ENCODE data around the gene FOLH1. TPM values are rescaled to one million over a fixed set of nuclear protein-coding genes. Genes with fewer than 3 reads are reported as not detected.
"Not testable (repeated sequence)": the region's sequence is repeated elsewhere in the genome, so short reads cannot be mapped to it uniquely, and the experiment has no call there.

The FOLH1 gene
- total and polyA plus RNA-seq, 11 donors, result 0.08 to 0.98 (median 0.43) TPM; not detected in 6

GRCh38 chr11:49184756-49185155, 23.6 kb downstream of the FOLH1 start:
- H3K27me3 ChIP-seq; H3K36me3 ChIP-seq; DNase-seq; H3K4me1 ChIP-seq; H3K4me3 ChIP-seq; ATAC-seq; H3K27ac ChIP-seq; H3K9me3 ChIP-seq; intact Hi-C loops (cut with DNase I): not testable (repeated sequence)

- ATAC-seq; H3K9me3 ChIP-seq; H3K27ac ChIP-seq; DNase-seq; H3K4me3 ChIP-seq; H3K36me3 ChIP-seq; H3K4me1 ChIP-seq; intact Hi-C loops (cut with DNase I); H3K27me3 ChIP-seq: not testable (repeated sequence)
- WGBS, 4 donors, result 48 to 60% (median 55%) methylated on average over 3 of the region's 3 CpGs
Measured at GRCh38 chr11:49177936-49178335, 30.5 kb downstream of the FOLH1 start.

- H3K27me3 ChIP-seq; H3K9me3 ChIP-seq; H3K27ac ChIP-seq; H3K4me3 ChIP-seq; intact Hi-C loops (cut with DNase I); ATAC-seq; H3K36me3 ChIP-seq; DNase-seq; H3K4me1 ChIP-seq: not testable (repeated sequence)
Measured at GRCh38 chr11:49175378-49175777, 33.0 kb downstream of the FOLH1 start.

GRCh38 chr11:49174691-49175366, 33.6 kb downstream of the FOLH1 start:
- intact Hi-C loops (cut with DNase I); DNase-seq; H3K27me3 ChIP-seq; H3K27ac ChIP-seq; H3K36me3 ChIP-seq; H3K4me3 ChIP-seq; H3K4me1 ChIP-seq; ATAC-seq; H3K9me3 ChIP-seq: not testable (repeated sequence)
- WGBS, 4 donors, result 34 to 74% (median 73%) methylated on average over 2 to 3 of the region's 3 CpGs

- H3K4me3 ChIP-seq; ATAC-seq; H3K27me3 ChIP-seq; intact Hi-C loops (cut with DNase I); H3K4me1 ChIP-seq; H3K36me3 ChIP-seq; H3K9me3 ChIP-seq; DNase-seq; H3K27ac ChIP-seq: not testable (repeated sequence)
- 74 to 83% (median 82%) methylated on average over 3 of the region's 3 CpGs for WGBS, 4 donors
Measured at GRCh38 chr11:49171613-49172012, 36.8 kb downstream of the FOLH1 start.

GRCh38 chr11:49169579-49169978, 38.8 kb downstream of the FOLH1 start:
- H3K4me1 ChIP-seq, ATAC-seq, H3K36me3 ChIP-seq, H3K27me3 ChIP-seq, H3K9me3 ChIP-seq, DNase-seq, H3K27ac ChIP-seq, H3K4me3 ChIP-seq: not testable (repeated sequence)
- peak in 7 of 12 donors; percentile 21 to 42 (median 37) for TF ChIP-seq CTCF (IDR thresholded peaks at IDR 0.05)
- WGBS, 4 donors, result 55 to 79% (median 67%) methylated on average over 3 of the region's 3 CpGs
- intact Hi-C loops (cut with DNase I), result loop anchor here in 2 of 10 donors (5.0 to 10.0 kb wide), 2 partner anchors 995 to 997 kb away; no protein-coding TSS in a partner anchor

- H3K9me3 ChIP-seq, DNase-seq, H3K4me3 ChIP-seq, H3K4me1 ChIP-seq, H3K27ac ChIP-seq, H3K36me3 ChIP-seq, H3K27me3 ChIP-seq, ATAC-seq: not testable (repeated sequence)
- WGBS, 4 donors, result 80 to 94% (median 90%) methylated on average over 4 of the region's 4 CpGs
- intact Hi-C loops (cut with DNase I), result loop anchor here in 2 of 10 donors (5.0 to 10.0 kb wide), 2 partner anchors 994 to 997 kb away; no protein-coding TSS in a partner anchor
Measured at GRCh38 chr11:49168992-49169391, 39.4 kb downstream of the FOLH1 start.

Data from heart left ventricle (tissue), 16 donors.